B cell (primary cell): ENCODE measurements around the gene CCDC91. TPM values are rescaled to one million over a fixed set of nuclear protein-coding genes. Genes with fewer than 3 reads are reported as not detected.

Experiments
- ATAC-seq: fragments of 200-7000 bp; cut with Tn5 transposase; one replicate; pipeline ENCODE4 v1.10.0; 2021; ENCODE audit warnings: low read depth, mild to moderate bottlenecking, moderate number of reproducible peaks, moderate library complexity
- CTCF ChIA-PET: fragments of 350-600 bp; sonication (Branson Sonifier 250); formaldehyde crosslinking; loops from one replicate; lab custom pipeline; 2021; ENCODE audit warnings: antibody characterized with exemption, inconsistent platforms; lab: Charles Lee
- POLR2A ChIA-PET: fragments of 350-600 bp; sonication (Branson Sonifier 250); formaldehyde crosslinking; loops from one replicate; lab custom pipeline; 2021; ENCODE audit warnings: antibody characterized with exemption; lab: Charles Lee
- DNase-seq: peaks from one replicate; pipeline ENCODE4 v3.0.0; 2013
- H2AFZ ChIP-seq: 2 replicates; pipeline ENCODE4 v1.6.1; 2012; ENCODE audit warnings: mild to moderate bottlenecking, low read depth, low read length; ENCODE audit not compliant: insufficient read depth, poor library complexity, severe bottlenecking
- H3K27ac ChIP-seq, 2 donors: 1 replicate in 1 of 2; 2 replicates in 1 of 2; pipeline ENCODE4 v1.5.1; 2012 to 2013; ENCODE audit warnings: low read length in 2 of 2, mild to moderate bottlenecking in 2 of 2, moderate library complexity in 1 of 2
- H3K27me3 ChIP-seq, 4 experiments: fragments of 200-600 bp in 1 of 4; sonication (generic) in 1 of 4; replicated peaks in 1 of 4; 1 replicate in 2 of 4; 2 replicates in 2 of 4; pipeline versions ENCODE4 v1.6.1 to v1.7.0; 2013 to 2016; ENCODE audit warnings: low read length in 3 of 4, mild to moderate bottlenecking in 2 of 4, mixed read lengths in 1 of 4, moderate library complexity in 1 of 4; ENCODE audit not compliant: insufficient read depth in 4 of 4, control insufficient read depth in 3 of 4; ENCODE audit errors: control extremely low read depth in 1 of 4
- H3K36me3 ChIP-seq, 2 experiments: replicated peaks in 1 of 2; 1 replicate in 1 of 2; 2 replicates in 1 of 2; pipeline versions ENCODE4 v1.6.1 to v1.7.1; 2013; ENCODE audit warnings: low read length in 1 of 2; ENCODE audit not compliant: insufficient read depth in 2 of 2, control insufficient read depth in 1 of 2; ENCODE audit errors: control extremely low read depth in 1 of 2, extremely low read depth in 1 of 2
- H3K4me1 ChIP-seq, 2 donors: fragments of 200-600 bp in 1 of 2; sonication (generic) in 1 of 2; 1 replicate in 1 of 2; 2 replicates in 1 of 2; pipeline versions ENCODE4 v1.5.1 to v1.6.1; 2013 to 2017; ENCODE audit warnings: low read length in 2 of 2; ENCODE audit not compliant: control insufficient read depth in 2 of 2, insufficient read depth in 2 of 2
- H3K4me2 ChIP-seq: replicated peaks from 2 replicates; pipeline ENCODE3; 2012; ENCODE audit warnings: mild to moderate bottlenecking, low read depth, low read length; ENCODE audit not compliant: poor library complexity, severe bottlenecking
- H3K4me3 ChIP-seq, 5 experiments: fragments of 200-600 bp in 1 of 5; sonication (generic) in 1 of 5; 1 replicate in 3 of 5; 2 replicates in 2 of 5; pipeline versions ENCODE4 v1.5.1 to v1.7.0; 2011 to 2016; ENCODE audit warnings: low read length in 4 of 5, mild to moderate bottlenecking in 4 of 5, low read depth in 2 of 5, control low read depth in 1 of 5, moderate library complexity in 1 of 5; ENCODE audit not compliant: insufficient read depth in 1 of 5; ENCODE audit errors: control extremely low read depth in 1 of 5, extremely low read depth in 1 of 5
- H3K79me2 ChIP-seq: fragments of 200-600 bp; sonication (generic); one replicate; pipeline ENCODE4 v1.6.0; 2016; ENCODE audit warnings: low read length; ENCODE audit not compliant: control insufficient read depth, insufficient read depth
- H3K9ac ChIP-seq: fragments of 200-600 bp; sonication (generic); 2 replicates; pipeline ENCODE4 v1.6.1; 2017; ENCODE audit warnings: mild to moderate bottlenecking, low read length, moderate library complexity
- H3K9me3 ChIP-seq, 3 donors: one replicate each; pipeline versions ENCODE4 v1.6.1 to v1.7.1; 2013; ENCODE audit warnings: low read length in 2 of 3; ENCODE audit not compliant: control insufficient read depth in 2 of 3, insufficient read depth in 1 of 3; ENCODE audit errors: control extremely low read depth in 1 of 3
- H4K20me1 ChIP-seq: 2 replicates; pipeline ENCODE4 v1.6.0; 2012; ENCODE audit warnings: mild to moderate bottlenecking, low read length; ENCODE audit not compliant: insufficient read depth, control insufficient read depth, poor library complexity, severe bottlenecking
- H3K27ac Mint-ChIP-seq: one replicate; pipeline ENCODE4 v1.8.0; 2021; ENCODE audit warnings: mixed read lengths
- H3K27me3 Mint-ChIP-seq: one replicate; pipeline ENCODE4 v1.8.0; 2021; ENCODE audit warnings: mixed read lengths
- H3K4me1 Mint-ChIP-seq: one replicate; pipeline ENCODE4 v1.8.0; 2021; ENCODE audit warnings: mixed read lengths
- H3K4me3 Mint-ChIP-seq: one replicate; pipeline ENCODE4 v1.8.0; 2021; ENCODE audit warnings: mixed read lengths
- H3K9me3 Mint-ChIP-seq: one replicate; pipeline ENCODE4 v1.8.0; 2022; ENCODE audit warnings: mixed read lengths; ENCODE audit not compliant: insufficient read depth
- CTCF ChIP-seq: fragments of 200-600 bp; IDR thresholded peaks from one replicate; pipeline ENCODE4 v1.8.0; 2022; ENCODE audit warnings: antibody characterized with exemption, mild to moderate bottlenecking
- EZH2 ChIP-seq: IDR thresholded peaks from 2 replicates; pipeline ENCODE4 v1.6.1; 2012; ENCODE audit warnings: borderline replicate concordance, low read depth, mild to moderate bottlenecking, moderate library complexity, low read length; ENCODE audit not compliant: insufficient read depth, poor library complexity, severe bottlenecking
- WGBS: methylation state at CpG from one replicate; pipeline ENCODE4 v1.1.5; 2013; ENCODE audit warnings: missing lambda C conversion rate; ENCODE audit not compliant: insufficient coverage; 5-methylcytosine and 5-hydroxymethylcytosine counted together
- intact Hi-C: fragments of 100-400 bp; cut with micrococcal nuclease; formaldehyde crosslinking; loops from one replicate; pipeline ENCODE4 v1.10.0; 2022
- polyA plus RNA-seq: library from polyadenylated mRNA; depleted of rRNA; stranded (reverse); fragments of >200 nt; gene quantifications from 2 replicates; pipeline ENCODE4 v1.2.3, GENCODE V29; 2012
- total RNA-seq, 2 donors: library from RNA; stranded (reverse); fragments of 120-200 nt in 1 of 2; gene quantifications; 1 replicate in 1 of 2; 2 replicates in 1 of 2; pipeline versions ENCODE4 v1.2.3 to v1.2.4, GENCODE V29; 2013 to 2022

The CCDC91 gene
- total and polyA plus RNA-seq, 2 donors (not counting 1 experiment from before 2014, with no cell fraction given), result 10.9 to 64.8 TPM

- Histone ChIP-seq H3K79me2 (no peaks in the 10 kb centered on the region), H3K4me3 (no peak overlapping the region), H3K4me2 (no peak overlapping the region), H3K4me1 (no peaks in the 10 kb centered on the region), H2AFZ (no peak overlapping the region), H4K20me1 (no peaks in the 10 kb centered on the region), H3K36me3 (no peaks in the 10 kb centered on the region), H3K27ac (no peak overlapping the region), H3K9me3 (peaks cover 0 to 1% (median 0%) of the 10 kb centered on the region in 3 donors), H3K9ac (no peak overlapping the region), H3K27me3 (no peaks in the 10 kb centered on the region)
- ChIA-PET CTCF (no interaction called here), POLR2A (no interaction called here)
- Mint-ChIP-seq H3K27ac (no peak overlapping the region), H3K9me3 (peaks cover 4% of the 10 kb centered on the region), H3K4me1 (no peaks in the 10 kb centered on the region), H3K4me3 (no peak overlapping the region), H3K27me3 (no peaks in the 10 kb centered on the region)
- TF ChIP-seq EZH2, result no peak
- TF ChIP-seq CTCF, result no peak
- intact Hi-C loops, result no loop called here
- no peak for DNase-seq
- no peak for ATAC-seq
- 100% methylated on average over 1 of the region's 1 CpG for WGBS
These were observed 347.2 kb downstream of the CCDC91 start for GRCh38 chr12:28537474-28537873.

- H3K4me1 ChIP-seq, result no peaks in the 10 kb centered on the region
- Mint-ChIP-seq H3K4me3 (no peak overlapping the region), H3K9me3 (peaks cover 4% of the 10 kb centered on the region), H3K4me1 (peaks cover 6% of the 10 kb centered on the region), H3K27me3 (no peaks in the 10 kb centered on the region), H3K27ac (no peak overlapping the region)
- peaks cover 0 to 1% (median 0%) of the 10 kb centered on the region in 3 donors for H3K9me3 ChIP-seq
- H3K4me2 ChIP-seq, result no peak overlapping the region
- WGBS, result 100% methylated on average over 2 of the region's 4 CpGs
- H3K4me3 ChIP-seq, result no peak overlapping the region
- no peak overlapping the region for H3K27ac ChIP-seq
- no peaks in the 10 kb centered on the region for H3K79me2 ChIP-seq
- no peaks in the 10 kb centered on the region for H3K36me3 ChIP-seq
- ChIA-PET CTCF (no interaction called here), POLR2A (no interaction called here)
- H3K9ac ChIP-seq, result no peak overlapping the region
- no peaks in the 10 kb centered on the region for H4K20me1 ChIP-seq
- H2AFZ ChIP-seq, result no peak overlapping the region
- no peaks in the 10 kb centered on the region for H3K27me3 ChIP-seq
- no peak for DNase-seq
- ATAC-seq, result no peak
- no peak for TF ChIP-seq EZH2
- TF ChIP-seq CTCF, result no peak
- intact Hi-C loops, result no loop called here
These were observed 349.6 kb downstream of the CCDC91 start for GRCh38 chr12:28539691-28540323.
